Retinal pigment epithelial cell (primary cell): ENCODE data around the gene FAM184A.

Experiments
- DNase-seq: peaks from one replicate; pipeline ENCODE4 v3.0.0-alpha.2; 2010; ENCODE audit warnings: low read depth
- H3K4me3 ChIP-seq: 2 replicates; pipeline ENCODE4 v1.5.1; 2011; ENCODE audit warnings: mild to moderate bottlenecking, low read length, control low read depth, moderate library complexity
- CTCF ChIP-seq: conservative IDR thresholded peaks from 2 replicates; pipeline ENCODE4 v1.5.1; 2011; ENCODE audit warnings: low read depth, low read length, control low read depth, inconsistent platforms

FAM184A gene

DNA sequence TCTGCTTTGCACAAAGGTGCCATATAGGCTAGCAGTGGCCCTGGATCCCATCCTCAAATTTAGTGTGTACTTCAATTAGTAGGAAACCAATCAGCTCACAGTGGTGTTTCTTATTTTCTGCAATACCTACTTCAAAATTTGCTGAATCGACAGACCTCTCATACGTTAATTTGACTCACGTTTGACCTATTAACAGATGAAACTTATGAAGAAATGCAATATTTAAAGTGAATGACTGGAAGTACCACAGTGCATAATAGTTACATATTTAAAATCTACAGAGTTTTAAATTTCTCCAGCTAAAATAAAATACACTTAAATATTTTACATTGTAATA lies 95.9 kb downstream of the FAM184A start:
- no peak for TF ChIP-seq CTCF
- no peak overlapping the region for H3K4me3 ChIP-seq
- no peak for DNase-seq

DNA sequence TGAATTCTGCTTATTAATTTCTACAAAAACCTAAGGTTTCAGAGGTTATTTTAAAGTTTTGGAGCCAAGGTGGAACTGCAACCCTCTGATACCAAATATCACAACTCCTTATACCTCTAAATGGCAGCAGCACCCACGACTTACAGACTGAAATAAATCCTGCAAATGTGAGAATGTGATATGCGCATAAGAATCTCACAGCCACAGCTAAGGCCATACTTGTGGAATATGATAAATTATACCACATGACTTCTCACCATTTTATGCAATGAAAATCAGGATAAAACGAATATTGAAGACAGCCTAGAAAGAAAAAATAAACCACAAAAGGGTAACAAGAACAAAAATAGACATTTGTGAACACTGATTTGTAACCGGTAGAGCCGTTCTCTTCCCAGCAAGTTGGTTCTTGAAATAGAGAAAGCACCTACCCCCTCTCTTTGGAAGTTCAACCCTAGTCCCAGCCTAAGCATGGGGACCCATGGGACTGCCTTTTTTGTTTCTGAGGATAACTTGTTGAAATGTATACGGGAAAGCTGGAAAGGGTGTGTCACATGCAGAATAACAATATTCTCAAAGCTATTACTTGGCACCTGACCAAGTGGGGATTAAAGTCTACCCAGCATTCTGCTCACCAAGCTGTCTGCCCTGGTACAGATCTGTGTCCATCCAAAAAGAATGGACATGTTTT lies 96.4 kb downstream of the FAM184A start:
- H3K4me3 ChIP-seq = no peak overlapping the region
- peak; percentile 52 for DNase-seq

DNA sequence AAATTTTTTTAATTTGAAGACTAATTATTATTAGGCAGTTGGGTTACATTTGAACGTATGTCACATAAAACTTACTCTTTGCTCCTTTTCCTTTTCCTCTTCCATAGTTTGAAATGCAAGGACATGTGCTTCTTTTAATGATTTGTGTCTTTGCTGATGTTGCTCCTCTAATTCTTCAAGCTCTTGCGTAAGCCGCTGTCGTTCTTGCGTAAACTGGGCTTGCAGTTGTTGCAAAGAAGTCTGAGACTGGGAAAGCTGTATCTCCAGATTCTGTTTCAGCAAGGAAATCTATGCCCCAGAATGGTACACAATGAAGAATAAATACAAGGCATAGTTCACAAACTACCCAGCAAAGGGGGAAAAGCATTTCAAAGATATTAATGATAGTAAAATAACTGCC lies 98.4 kb downstream of the FAM184A start:
- no peak overlapping the region for H3K4me3 ChIP-seq
- no peak for TF ChIP-seq CTCF
- no peak for DNase-seq

More for the DNA sequence above, 96.4 kb downstream of the FAM184A start:
- no peak for TF ChIP-seq CTCF

DNA sequence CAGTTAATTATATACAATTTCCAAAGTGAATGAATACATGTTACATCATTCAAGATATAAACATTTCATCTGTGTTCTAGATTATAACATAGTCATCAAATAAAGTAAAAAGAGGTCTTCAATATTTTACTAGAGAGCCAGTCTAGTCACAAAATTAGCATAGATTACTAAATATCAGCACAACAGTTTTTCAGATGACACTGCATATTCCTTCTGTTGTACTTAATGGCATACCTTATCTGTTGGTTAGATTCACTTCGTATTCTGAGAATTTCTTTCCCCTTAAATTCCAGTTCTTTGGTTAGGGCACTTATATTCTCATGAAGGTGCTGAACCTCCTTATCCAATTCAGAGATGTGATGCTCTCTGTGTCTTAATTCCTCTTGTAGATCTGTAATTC lies 103.7 kb downstream of the FAM184A start:
- no peak for TF ChIP-seq CTCF
- no peak for DNase-seq
- H3K4me3 ChIP-seq = no peak overlapping the region

DNA sequence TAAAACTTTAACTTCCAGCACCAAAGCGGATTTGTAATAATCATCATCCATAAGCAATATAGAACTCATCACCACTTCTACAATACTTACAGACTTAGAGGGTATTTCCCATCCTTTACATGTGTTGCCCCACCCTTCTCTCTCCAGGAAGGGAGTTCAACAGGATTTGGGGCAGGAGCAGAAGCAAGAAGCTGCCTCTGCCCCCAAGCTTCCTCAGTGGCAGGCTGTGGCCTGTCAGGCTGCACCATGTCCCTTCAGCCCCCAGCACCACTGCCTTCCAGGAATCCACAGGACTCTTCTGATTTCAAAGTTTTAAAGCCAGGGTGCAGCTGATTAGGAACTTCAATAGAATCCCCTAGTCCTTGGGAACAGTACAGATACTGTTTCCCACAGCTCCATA lies 106.8 kb downstream of the FAM184A start:
- no peak for TF ChIP-seq CTCF
- H3K4me3 ChIP-seq = no peak overlapping the region
- no peak for DNase-seq

DNA sequence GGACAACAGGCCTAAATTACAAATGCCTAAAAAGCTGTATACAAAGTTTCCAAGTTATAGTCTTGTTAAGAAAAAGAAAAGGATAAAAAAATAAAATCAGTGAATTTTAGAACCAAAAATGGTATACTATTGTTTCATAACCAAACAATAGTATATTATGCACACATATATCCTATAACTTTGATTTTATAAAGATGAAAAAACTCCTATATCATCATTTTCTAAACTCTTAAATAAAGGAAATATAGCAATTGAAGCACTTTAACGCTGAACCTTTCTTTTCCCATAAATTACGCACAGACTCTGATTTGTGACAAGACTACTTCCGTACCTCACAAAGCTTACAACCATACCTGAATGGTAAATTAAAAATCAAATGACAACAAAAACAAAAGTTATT lies 107.6 kb downstream of the FAM184A start:
- TF ChIP-seq CTCF = no peak
- no peak overlapping the region for H3K4me3 ChIP-seq
- DNase-seq = no peak

DNA sequence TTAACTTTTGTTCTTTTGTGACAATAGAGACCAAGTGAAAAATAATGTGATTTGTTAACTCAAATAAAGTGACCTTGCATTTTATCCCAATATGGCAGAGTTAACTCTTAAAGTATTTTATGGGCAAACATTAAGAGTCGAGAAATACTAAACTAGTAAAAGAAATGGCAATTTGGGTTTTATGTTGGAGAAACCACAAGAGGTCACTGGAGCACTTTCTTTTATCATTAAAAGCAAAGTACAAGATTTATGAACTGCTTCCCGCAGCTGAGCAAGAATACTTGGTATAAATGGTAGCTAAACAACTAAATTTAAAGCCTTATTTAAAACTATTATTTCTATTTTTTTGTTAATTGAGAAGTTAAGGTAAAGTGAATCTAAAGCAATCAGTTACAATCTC lies 110.0 kb downstream of the FAM184A start:
- no peak overlapping the region for H3K4me3 ChIP-seq
- TF ChIP-seq CTCF = peak; percentile 33
- no peak for DNase-seq
